Measurements from ENCODE around the gene TEC. TPM values are rescaled to one million over a fixed set of nuclear protein-coding genes. Genes with fewer than 3 reads are reported as not detected.
A peak's percentile ranks its signal among the peaks of the same experiment; 100 is the strongest.
"Not testable (repeated sequence)": the region's sequence is repeated elsewhere in the genome, so short reads cannot be mapped to it uniquely, and the experiment has no call there.

The TEC gene
- total and polyA plus RNA-seq, 2 donors from 2014 or later: 1.1 to 5.9 TPM

DNA sequence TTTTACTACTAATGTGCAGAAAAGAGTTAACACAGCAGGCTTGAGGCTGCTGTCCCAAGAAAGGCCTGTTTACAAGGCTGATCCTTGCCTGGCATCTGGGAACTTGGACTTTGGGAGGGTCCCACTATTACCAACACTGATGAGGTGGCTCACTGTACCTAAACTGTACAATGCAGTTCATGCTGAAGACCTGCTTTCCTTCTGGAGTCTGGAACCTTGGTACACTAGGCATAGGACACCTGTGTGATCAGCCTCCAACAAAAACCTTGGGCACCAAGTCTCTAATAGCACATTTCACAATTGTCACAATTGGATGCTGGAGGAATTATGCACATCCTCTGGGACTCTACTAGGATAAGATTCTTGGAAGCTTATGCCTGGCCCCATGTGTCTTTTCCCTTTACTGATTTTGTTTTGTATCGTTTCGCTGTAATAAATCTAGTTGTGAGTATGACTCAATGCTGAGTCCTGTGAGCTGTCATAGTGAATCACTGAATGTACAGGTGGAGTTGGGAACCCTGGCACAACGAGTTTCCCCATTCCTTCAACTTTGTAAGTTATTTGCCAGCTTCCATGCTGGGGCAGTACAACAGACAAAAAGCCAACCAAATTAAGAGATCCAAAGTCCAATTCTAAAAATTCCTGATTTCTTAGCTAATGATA, 45.9 kb downstream of the TEC start:
- no peak for FAIRE-seq
- Histone ChIP-seq H3K4me1 (ENCODE audit: control insufficient read depth in 2 of 3, insufficient read depth in 2 of 3, low read depth in 1 of 3, low read length in 3 of 3) (no peaks in the 10 kb centered on the region), H3K36me3 (ENCODE audit: control insufficient read depth in 2 of 3, insufficient read depth in 3 of 3, low read length in 3 of 3) (no peaks in the 10 kb centered on the region), H3K27me3 (ENCODE audit: control insufficient read depth, insufficient read depth, low read length) (no peaks in the 10 kb centered on the region), H3K9ac (ENCODE audit: low read length in 3 of 3) (no peak overlapping the region), H3K9me3 (ENCODE audit: control insufficient read depth in 2 of 3, insufficient read depth in 1 of 3, low read length in 3 of 3) (no peaks in the 10 kb centered on the region), H3K27ac (ENCODE audit: low read depth in 2 of 2, low read length in 2 of 2) (no peak overlapping the region), H3K4me3 (ENCODE audit: low read length in 3 of 3) (no peak overlapping the region)
- intact Hi-C loops (cut with DNase I): no loop called here
- no peak for DNase-seq
- TF ChIP-seq CTCF (IDR thresholded peaks at IDR 0.05; ENCODE audit: borderline replicate concordance, extremely low read depth, insufficient read depth): no peak

DNA sequence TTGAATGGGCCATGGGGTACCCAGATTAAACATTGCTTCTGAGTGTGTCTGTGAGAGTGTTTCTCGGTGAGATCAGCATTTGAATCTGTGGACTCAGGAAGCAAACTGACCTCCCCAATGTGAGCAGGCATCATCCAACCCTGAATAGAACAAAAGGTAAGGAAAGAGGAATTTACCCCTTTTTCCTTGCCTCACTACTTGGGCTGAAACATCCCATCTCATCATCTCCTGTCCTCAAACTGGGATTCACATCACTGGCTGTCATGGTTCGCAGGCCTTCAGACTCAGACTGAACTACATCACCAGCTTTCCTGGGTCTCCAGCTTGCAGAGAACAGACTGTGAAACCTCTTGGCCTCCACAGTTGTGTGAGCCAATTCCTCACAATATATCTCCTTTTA, 47.1 kb downstream of the TEC start:
- Histone ChIP-seq H3K27ac (ENCODE audit: low read depth in 2 of 2, low read length in 2 of 2) (no peak overlapping the region), H3K27me3 (ENCODE audit: control insufficient read depth, insufficient read depth, low read length) (no peaks in the 10 kb centered on the region), H3K9me3 (ENCODE audit: control insufficient read depth in 2 of 3, insufficient read depth in 1 of 3, low read length in 3 of 3) (no peaks in the 10 kb centered on the region), H3K4me1 (ENCODE audit: control insufficient read depth in 2 of 3, insufficient read depth in 2 of 3, low read depth in 1 of 3, low read length in 3 of 3) (no peaks in the 10 kb centered on the region), H3K9ac (ENCODE audit: low read length in 3 of 3) (no peak overlapping the region), H3K36me3 (ENCODE audit: control insufficient read depth in 2 of 3, insufficient read depth in 3 of 3, low read length in 3 of 3) (no peaks in the 10 kb centered on the region), H3K4me3 (ENCODE audit: low read length in 3 of 3) (no peak overlapping the region)
- DNase-seq (peak in 1 of 5 donors; percentile 3), FAIRE-seq (no peak)
- intact Hi-C loops (cut with DNase I): no loop called here
- TF ChIP-seq CTCF (IDR thresholded peaks at IDR 0.05; ENCODE audit: borderline replicate concordance, extremely low read depth, insufficient read depth): no peak

DNA sequence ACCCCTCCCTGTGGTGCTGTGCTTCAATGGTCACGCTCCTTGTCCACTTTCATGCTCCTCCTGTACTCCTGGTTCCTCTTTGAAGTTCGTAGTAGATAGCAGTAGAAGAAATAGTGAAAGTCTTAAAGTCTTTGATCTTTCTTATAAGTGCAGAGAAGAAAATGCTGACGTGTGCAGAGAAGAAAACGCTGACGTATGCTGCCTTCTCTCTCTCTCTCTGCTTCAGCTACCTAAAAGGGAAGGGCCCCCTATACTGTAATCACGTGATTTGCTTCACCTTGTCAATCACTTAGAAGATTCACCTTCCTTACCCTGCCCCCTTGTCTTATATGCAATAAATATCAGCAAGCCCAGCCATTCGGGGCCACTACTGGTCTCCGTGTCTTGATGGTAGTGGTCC, 50.2 kb downstream of the TEC start:
- intact Hi-C loops (cut with DNase I); H3K4me3 ChIP-seq (ENCODE audit: low read length in 3 of 3); FAIRE-seq; H3K4me1 ChIP-seq (ENCODE audit: control insufficient read depth in 2 of 3, insufficient read depth in 2 of 3, low read depth in 1 of 3, low read length in 3 of 3); H3K36me3 ChIP-seq (ENCODE audit: control insufficient read depth in 2 of 3, insufficient read depth in 3 of 3, low read length in 3 of 3); H3K9ac ChIP-seq (ENCODE audit: low read length in 3 of 3); H3K27me3 ChIP-seq (ENCODE audit: control insufficient read depth, insufficient read depth, low read length); H3K27ac ChIP-seq (ENCODE audit: low read depth in 2 of 2, low read length in 2 of 2); H3K9me3 ChIP-seq (ENCODE audit: control insufficient read depth in 2 of 3, insufficient read depth in 1 of 3, low read length in 3 of 3): not testable (repeated sequence)
- peak in 1 of 5 donors; percentile 6 for DNase-seq

GRCh38 chr4:48216563-48216962, 53.1 kb downstream of the TEC start:
- intact Hi-C loops (cut with DNase I): no loop called here
- TF ChIP-seq CTCF (IDR thresholded peaks at IDR 0.05; ENCODE audit: borderline replicate concordance, extremely low read depth, insufficient read depth): no peak
- Histone ChIP-seq H3K4me3 (ENCODE audit: low read length in 3 of 3) (no peak overlapping the region), H3K36me3 (ENCODE audit: control insufficient read depth in 2 of 3, insufficient read depth in 3 of 3, low read length in 3 of 3) (no peaks in the 10 kb centered on the region), H3K27ac (ENCODE audit: low read depth in 2 of 2, low read length in 2 of 2) (no peak overlapping the region), H3K9me3 (ENCODE audit: control insufficient read depth in 2 of 3, insufficient read depth in 1 of 3, low read length in 3 of 3) (no peaks in the 10 kb centered on the region), H3K27me3 (ENCODE audit: control insufficient read depth, insufficient read depth, low read length) (no peaks in the 10 kb centered on the region), H3K9ac (ENCODE audit: low read length in 3 of 3) (no peak overlapping the region), H3K4me1 (ENCODE audit: control insufficient read depth in 2 of 3, insufficient read depth in 2 of 3, low read depth in 1 of 3, low read length in 3 of 3) (no peaks in the 10 kb centered on the region)
- FAIRE-seq (no peak), DNase-seq (no peak)
